ENCODE measurements around the gene IFNA21. TPM values are rescaled to one million over a fixed set of nuclear protein-coding genes. Genes with fewer than 3 reads are reported as not detected.

The IFNA21 gene
- not detected in 2 replicates for total RNA-seq

DNA sequence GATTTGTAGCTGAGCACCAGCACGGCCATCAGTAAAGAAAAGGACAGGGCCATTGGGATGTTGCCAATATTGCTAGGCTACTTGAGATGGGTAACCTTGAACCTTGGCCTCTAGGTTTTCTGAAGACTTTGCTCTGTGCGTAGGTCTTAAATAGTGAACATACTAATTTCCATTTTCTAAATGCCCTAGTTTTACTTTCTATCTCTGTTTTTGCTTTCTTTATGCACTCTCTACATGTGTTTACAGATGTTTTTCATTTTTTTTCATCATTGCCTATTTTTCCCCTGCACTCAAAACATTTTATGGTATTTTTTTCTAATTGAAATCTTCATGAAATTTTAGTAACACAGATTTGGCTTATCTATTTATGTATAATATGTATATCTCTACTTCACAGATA, at the start of gene IFNA21:
Gene IFNA21 (minus strand): TSS at position 101 of the 400 bp plus-strand sequence. CDS start 48 bp downstream, at position 53.

DNA sequence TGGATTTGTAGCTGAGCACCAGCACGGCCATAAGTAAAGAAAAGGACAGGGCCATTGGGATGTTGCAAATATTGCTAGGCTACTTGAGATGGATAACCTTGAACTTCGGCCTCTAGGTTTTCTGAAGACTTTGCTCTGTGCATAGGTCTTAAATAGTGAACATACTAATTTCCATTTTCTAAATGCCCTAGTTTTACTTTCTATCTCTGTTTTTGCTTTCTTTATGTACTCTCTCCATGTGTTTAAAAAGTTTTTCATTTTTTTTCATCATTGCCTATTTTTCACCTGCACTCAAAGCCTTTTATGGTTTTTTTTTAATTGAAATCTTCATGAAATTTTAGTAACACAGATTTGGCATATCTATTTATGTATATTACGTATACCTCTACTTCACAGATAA, 40.6 kb upstream of the IFNA21 start, which contains the start of gene IFNA10:
Gene IFNA10 (minus strand): TSS at position 101 of the 400 bp plus-strand sequence. CDS start 46 bp downstream, at position 55.

DNA sequence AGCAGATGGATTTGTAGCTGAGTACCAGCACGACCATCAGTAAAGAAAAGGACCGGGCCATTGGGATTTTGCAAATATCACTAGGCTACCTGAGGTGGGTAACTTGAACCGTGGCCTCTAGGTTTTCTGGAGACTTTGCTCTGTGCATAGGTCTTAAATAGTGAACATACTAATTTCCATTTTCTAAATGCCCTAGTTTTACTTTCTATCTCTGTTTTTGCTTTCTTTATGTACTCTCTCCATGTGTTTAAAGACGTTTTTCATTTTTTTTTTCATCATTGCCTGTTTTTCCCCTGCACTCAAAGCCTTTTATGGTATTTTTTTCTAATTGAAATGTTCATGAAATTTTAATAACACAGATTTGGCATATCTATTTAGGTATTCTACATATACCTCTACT, 35.6 kb upstream of the IFNA21 start, which contains the start of gene IFNA7:
Gene IFNA7 (minus strand): TSS at position 101 of the 400 bp plus-strand sequence. CDS start 40 bp downstream, at position 61.

DNA sequence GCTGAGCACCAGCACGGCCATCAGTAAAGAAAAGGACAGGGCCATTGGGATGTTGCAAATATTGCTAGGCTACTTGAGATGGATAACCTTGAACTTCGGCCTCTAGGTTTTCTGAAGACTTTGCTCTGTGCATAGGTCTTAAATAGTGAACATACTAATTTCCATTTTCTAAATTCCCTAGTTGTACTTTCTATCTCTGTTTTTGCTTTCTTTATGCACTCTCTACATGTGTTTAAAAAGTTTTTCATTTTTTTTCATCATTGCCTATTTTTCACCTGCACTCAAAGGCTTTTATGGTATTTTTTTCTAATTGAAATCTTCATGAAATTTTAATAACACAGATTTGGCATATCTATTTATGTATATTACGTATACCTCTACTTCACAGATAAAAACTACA, 21.0 kb upstream of the IFNA21 start, which contains the start of gene IFNA4:
Gene IFNA4 (minus strand): TSS at position 101 of the 400 bp plus-strand sequence. CDS start 56 bp downstream, at position 45.

DNA sequence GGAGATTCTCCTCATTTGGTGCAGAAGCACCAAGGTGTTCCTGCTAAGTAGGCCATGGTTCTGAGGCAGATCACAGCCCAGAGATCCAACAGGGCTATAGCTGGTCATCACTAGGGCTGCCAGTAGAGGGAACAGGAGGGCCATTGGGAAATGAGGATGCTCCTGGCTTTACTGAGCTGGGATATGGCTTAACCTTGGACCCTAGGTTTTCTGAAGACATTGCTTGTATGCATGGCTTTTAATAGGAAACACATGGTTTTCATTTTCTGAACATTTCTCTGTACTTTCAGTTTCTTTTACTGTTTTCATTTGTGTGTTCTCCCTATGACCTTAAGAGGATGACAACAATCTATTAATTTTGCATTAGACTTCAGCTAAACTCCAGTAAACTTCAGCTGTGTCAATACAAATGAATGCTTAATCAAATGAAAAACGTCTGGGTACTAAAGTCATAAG, 25.0 kb downstream of the IFNA21 start, which contains the start of gene IFNW1:
Gene IFNW1 (minus strand): TSS at position 406 of the 456 bp plus-strand sequence. CDS start 262 bp downstream, at position 144.

Other genes with a start within 250 kb of the IFNA21 start
- gene HACD4, start 135.0 kb downstream of the IFNA21 start, total RNA-seq, result 4.7 and 9.4 TPM in 2 replicates
- gene IFNB1, start 88.7 kb downstream of the IFNA21 start, total RNA-seq, result not detected in 2 replicates
- gene IFNW1, start 24.8 kb downstream of the IFNA21 start, total RNA-seq, result not detected in 2 replicates
- not detected in 2 replicates for gene IFNA4, start 20.9 kb upstream of the IFNA21 start, total RNA-seq
- gene IFNA7, start 35.5 kb upstream of the IFNA21 start, total RNA-seq, result not detected in 2 replicates
- not detected in 2 replicates for gene IFNA10, start 40.5 kb upstream of the IFNA21 start, total RNA-seq
- gene IFNA16, start 50.7 kb upstream of the IFNA21 start, total RNA-seq, result not detected in 2 replicates
- gene IFNA17, start 61.6 kb upstream of the IFNA21 start, total RNA-seq, result not detected in 2 replicates
- not detected in 2 replicates for gene IFNA14, start 73.3 kb upstream of the IFNA21 start, total RNA-seq
- not detected in 2 replicates for gene IFNA5, start 138.7 kb upstream of the IFNA21 start, total RNA-seq
- gene KLHL9, start 168.7 kb upstream of the IFNA21 start, total RNA-seq, result 12.5 and 13.8 TPM in 2 replicates
- not detected in 2 replicates for gene IFNA6, start 184.2 kb upstream of the IFNA21 start, total RNA-seq
- not detected in 2 replicates for gene IFNA13, start 201.4 kb upstream of the IFNA21 start, total RNA-seq
- not detected in 2 replicates for gene IFNA2, start 218.7 kb upstream of the IFNA21 start, total RNA-seq
- gene IFNA8, start 242.5 kb upstream of the IFNA21 start, total RNA-seq, result not detected in 2 replicates

Data from hair follicular keratinocyte (primary cell).